HPDE6-E6E7 (cell line): ENCODE results near the gene RYR3.

Experiments
- DNase-seq: peaks from one replicate; pipeline ENCODE4 v3.0.0; 2011; ENCODE audit warnings: missing footprints; ENCODE audit errors: extremely low spot score

The RYR3 gene

GRCh38 chr15:33449810-33450209 is 139.0 kb downstream of the RYR3 start:
- no peak for DNase-seq

- DNase-seq = peak; percentile 68
These were observed 140.6 kb downstream of the RYR3 start for GRCh38 chr15:33451385-33451784.

GRCh38 chr15:33453761-33454160 is 143.0 kb downstream of the RYR3 start:
- no peak for DNase-seq

- no peak for DNase-seq
These were observed 143.6 kb downstream of the RYR3 start for GRCh38 chr15:33454346-33454745.

- DNase-seq = no peak
These were observed 144.2 kb downstream of the RYR3 start for GRCh38 chr15:33454996-33455395.

- DNase-seq = peak; percentile 33
These were observed 147.7 kb downstream of the RYR3 start for GRCh38 chr15:33458421-33458820.

GRCh38 chr15:33460166-33460805 is 149.5 kb downstream of the RYR3 start:
- DNase-seq = peak; percentile 76

GRCh38 chr15:33461671-33462070 is 150.9 kb downstream of the RYR3 start:
- no peak for DNase-seq

GRCh38 chr15:33467146-33467815 is 156.5 kb downstream of the RYR3 start:
- DNase-seq = no peak

GRCh38 chr15:33467816-33468163 is 157.0 kb downstream of the RYR3 start:
- no peak for DNase-seq

GRCh38 chr15:33468740-33469139 is 158.0 kb downstream of the RYR3 start:
- DNase-seq = no peak

GRCh38 chr15:33473005-33473404 is 162.2 kb downstream of the RYR3 start:
- DNase-seq = no peak

- DNase-seq = no peak
These were observed 162.9 kb downstream of the RYR3 start for GRCh38 chr15:33473714-33474113.

- DNase-seq = no peak
These were observed 165.3 kb downstream of the RYR3 start for GRCh38 chr15:33476076-33476475.

GRCh38 chr15:33476908-33477307 is 166.1 kb downstream of the RYR3 start:
- DNase-seq = no peak

- no peak for DNase-seq
These were observed 178.6 kb downstream of the RYR3 start for GRCh38 chr15:33489335-33489734.

GRCh38 chr15:33490703-33491102 is 179.9 kb downstream of the RYR3 start:
- no peak for DNase-seq

- no peak for DNase-seq
These were observed 181.8 kb downstream of the RYR3 start for GRCh38 chr15:33492434-33493052.

- DNase-seq = no peak
These were observed 183.5 kb downstream of the RYR3 start for GRCh38 chr15:33494306-33494705.

- DNase-seq = no peak
These were observed 189.8 kb downstream of the RYR3 start for GRCh38 chr15:33500432-33501195.

GRCh38 chr15:33503681-33504080 is 192.9 kb downstream of the RYR3 start:
- no peak for DNase-seq

GRCh38 chr15:33506781-33507296 is 196.1 kb downstream of the RYR3 start:
- DNase-seq = no peak
